NCI-H1436 treated with DMSO at 0.1 percent for 48 hours (cell line): ENCODE results near the gene CYFIP2.

Experiments used
- DNase-seq: peaks from one replicate; lab custom pipeline; 2025; lab: John Stamatoyannopoulos, UW

The CYFIP2 gene

DNA sequence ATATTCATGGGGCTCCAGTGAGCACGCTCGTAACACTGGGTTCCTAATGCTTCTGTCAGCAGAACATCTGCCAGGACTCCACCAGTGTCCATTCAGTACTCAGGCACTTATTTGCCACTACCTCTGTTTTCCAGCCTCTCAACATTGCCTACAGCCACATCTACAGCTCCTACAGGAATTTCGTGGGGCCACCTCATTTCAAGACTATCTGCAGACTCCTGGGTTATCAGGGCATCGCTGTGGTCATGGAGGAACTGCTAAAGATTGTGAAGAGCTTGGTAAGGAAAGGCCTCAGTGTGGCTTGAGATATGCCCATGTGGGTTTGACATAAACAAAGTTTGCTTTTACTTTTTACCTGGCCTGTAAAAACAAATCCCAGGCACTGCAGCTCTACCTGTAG, 92.9 kb downstream of the CYFIP2 start:
- DNase-seq, result no peak

GRCh38 chr5:157359356-157360055, 93.6 kb downstream of the CYFIP2 start:
- no peak for DNase-seq

GRCh38 chr5:157362012-157362411, 96.1 kb downstream of the CYFIP2 start:
- DNase-seq, result no peak

GRCh38 chr5:157362502-157362901, 96.6 kb downstream of the CYFIP2 start:
- no peak for DNase-seq

GRCh38 chr5:157362982-157363381, 97.1 kb downstream of the CYFIP2 start:
- DNase-seq, result no peak

DNA sequence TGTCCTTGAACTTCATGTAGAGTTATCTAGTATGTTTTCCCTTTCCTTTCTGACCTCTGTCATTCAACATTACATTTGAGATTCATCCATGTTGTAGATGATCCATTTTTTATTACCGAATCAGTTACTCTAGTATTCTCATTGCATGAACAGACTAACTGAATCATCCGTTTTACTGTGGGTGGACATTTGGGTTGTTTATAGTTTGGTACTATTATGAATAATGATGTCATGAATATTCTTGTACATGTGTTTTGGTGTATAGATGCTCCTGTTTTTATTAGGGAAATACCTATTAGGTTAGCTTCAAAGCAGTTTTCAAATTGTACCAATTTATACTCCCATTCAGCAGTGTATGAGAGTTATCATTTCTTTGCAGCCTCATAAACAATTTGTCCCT, 99.8 kb downstream of the CYFIP2 start:
- no peak for DNase-seq

DNA sequence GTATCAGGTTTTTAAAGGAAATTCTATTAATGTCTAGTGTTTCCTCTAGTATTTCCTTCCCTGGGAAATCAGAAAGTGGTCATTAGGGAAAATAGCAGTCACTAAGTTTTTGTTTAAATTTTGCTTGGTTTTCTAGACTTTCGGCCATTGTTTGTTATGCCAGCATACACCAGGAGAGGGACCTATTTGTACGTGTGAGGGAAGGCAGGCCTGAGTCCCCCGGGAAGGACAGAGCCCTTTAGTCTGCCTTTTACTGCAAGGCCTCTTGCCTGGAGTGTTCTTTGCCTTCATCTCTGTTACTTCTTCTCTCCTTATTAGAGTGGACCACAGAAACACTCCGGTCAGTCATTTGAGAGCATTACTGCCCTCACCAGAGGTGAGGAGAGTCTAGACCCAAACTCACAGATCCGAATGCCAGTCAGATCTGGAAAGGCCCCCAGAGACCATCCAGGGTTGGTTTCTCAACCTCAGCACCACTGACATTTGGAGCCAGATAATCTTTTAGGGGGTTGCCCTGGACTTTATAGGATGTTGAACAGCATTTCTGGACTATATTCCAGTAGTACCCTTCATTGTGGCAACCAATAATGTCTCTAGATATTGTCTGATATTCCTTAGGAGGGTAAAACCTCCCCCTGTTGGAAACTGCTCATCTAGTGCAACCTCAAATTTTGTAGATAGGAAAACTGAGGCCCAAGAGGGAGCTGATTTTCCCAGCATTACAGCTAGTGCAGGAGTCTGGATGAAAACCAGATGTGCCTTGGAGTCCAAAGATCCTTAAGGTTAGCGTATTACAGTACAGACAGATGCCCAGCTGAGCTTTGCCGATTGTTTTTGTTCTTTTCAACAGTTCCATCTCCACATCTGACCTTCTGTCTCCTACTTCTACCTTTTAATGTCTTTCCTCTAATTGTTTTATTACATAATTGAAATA, 101.1 kb downstream of the CYFIP2 start:
- DNase-seq, result no peak

DNA sequence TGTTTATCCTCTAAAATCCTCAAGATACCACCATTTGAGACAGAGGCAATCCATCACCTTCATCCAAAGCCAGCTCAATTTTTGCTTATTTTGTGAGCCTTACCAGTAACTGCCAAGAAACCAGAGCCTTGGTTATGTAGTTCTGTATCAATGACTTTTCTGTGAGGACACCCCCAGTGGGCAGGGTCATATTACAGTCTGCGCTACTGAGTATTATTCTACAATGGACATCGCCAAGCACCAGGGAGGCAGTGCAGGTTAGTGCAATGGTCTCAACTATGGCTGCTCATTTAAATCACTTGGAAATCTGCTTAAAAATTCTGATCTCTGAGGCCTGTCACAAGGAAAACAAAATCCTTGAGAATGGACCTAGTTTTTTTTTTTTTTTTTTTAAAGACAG, 103.6 kb downstream of the CYFIP2 start:
- no peak for DNase-seq

DNA sequence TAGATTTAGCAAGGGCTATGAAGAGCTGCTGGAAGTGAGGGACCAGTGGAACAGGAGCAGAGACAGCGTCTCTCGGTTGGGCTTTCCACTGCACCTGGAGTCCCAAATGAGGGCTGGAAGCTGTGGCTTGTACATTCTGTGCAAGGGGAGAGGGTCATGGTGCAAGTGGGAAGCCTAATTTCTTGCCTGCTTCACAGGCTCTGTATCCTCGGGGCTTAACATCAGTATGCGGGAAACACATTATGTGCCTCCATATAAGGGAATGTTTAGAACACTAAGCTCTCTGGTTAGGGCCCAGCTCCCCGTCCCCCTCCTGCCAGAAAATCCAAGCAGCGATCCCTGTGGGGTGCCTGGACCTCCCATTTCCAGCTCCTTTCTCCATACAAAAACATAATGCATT, 105.0 kb downstream of the CYFIP2 start:
- no peak for DNase-seq

DNA sequence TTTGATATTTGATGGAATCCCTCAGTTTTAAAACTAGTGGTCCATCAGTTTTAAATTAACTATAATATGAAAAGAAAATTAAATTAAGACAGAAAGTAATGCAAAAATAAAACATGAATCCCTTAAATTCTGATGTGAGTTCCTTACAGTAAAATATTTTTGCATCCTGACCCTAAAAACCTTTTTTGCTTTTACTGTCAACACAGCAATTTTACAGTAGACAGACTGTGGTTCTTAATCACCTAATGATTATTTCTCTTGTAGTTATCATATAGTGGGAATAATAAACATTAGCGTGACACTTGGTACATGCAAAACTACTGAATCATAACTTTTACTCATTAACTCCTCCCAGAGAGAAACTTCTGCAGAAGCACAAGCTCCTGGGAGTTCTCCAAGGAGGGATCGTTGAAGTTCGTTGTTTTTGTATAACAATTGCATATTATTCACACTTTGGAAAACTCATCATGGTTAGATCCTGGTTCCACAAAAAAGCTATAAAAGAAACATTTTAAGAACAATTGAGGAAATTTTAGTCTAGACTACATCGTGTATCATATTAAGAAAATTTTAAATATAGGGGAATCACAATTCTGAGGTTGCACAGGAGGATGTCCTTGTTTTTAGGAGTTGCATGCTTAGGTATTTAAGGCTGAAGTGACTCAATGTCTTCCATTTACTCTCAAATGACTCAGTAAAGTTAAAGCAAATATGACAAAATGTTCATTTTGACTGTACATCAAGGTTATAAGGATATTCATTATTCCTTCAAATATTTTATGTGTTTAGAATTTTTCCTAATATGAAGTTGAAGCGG, 105.9 kb downstream of the CYFIP2 start:
- no peak for DNase-seq

DNA sequence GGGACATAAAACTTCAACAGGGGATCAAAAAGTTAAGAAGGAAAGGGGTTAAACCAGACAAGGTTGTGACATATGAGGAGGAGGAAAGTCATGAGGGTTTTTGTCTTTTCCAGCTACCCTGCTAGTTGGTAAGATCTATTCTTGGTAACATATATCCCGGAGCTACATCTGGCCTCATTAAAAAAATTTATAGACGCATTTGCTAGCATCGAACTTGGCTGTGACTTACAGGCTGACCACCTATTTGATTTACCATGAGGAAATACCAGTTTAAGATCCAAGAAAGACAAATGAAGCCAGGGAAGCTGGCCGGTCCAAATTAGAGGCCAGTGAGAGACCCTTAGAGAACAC, 106.5 kb downstream of the CYFIP2 start:
- DNase-seq, result no peak

GRCh38 chr5:157378509-157378908, 112.6 kb downstream of the CYFIP2 start:
- no peak for DNase-seq

DNA sequence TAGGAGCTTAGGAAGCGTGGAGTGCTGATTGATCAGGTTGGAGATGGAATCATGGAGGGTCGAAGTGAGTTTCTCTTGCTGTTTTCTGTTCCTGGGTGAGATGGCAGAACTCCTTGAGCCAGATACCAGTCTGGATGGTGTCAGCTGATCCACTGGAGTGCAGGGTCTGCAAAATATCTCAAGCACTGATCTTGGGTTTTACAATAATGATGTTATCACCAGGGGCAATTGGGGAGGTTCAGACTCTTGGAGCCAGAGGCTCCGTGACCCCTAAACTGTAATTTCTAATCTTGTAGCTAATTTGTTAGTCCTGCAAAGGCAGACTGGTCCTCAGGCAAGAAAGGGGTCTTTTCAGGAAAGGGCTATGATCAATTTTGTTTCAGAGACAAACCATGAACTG, 114.1 kb downstream of the CYFIP2 start:
- no peak for DNase-seq

GRCh38 chr5:157381746-157382145, 115.8 kb downstream of the CYFIP2 start:
- no peak for DNase-seq

DNA sequence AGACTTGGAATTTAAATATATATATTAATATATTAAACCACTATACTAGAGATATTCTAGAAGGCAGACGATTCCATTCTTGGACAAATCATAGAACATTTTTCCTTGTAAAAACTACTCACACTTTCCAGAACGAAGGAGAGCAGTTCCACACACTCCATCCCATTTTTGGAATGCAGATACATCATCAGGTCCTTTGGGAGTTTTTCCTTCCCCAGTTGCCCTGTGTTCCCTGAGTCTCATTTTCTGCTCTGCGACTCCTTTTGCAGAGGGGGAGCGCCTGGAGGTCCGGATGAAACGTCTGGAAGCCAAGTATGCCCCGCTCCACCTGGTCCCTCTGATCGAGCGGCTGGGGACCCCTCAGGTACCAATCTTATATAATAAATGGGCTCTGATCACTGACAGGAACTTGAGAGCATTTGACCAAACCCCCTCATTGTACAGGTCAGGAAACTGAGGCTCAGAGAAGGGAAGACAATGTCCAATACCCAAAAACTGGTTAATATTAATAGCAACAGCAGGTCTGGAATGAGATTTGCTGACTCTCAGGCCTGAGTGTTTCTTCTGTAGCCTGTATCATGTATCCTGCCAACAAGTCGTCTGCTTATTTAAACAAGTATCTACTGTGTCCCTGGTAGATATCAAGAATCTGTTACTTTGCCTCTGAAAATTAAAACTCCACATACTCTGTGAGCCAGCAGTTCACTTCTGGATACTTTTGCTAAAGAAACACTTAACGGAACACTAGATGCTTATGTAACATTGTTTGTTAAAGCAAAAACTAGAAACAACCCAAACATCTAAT, 117.3 kb downstream of the CYFIP2 start:
- DNase-seq, result no peak

DNA sequence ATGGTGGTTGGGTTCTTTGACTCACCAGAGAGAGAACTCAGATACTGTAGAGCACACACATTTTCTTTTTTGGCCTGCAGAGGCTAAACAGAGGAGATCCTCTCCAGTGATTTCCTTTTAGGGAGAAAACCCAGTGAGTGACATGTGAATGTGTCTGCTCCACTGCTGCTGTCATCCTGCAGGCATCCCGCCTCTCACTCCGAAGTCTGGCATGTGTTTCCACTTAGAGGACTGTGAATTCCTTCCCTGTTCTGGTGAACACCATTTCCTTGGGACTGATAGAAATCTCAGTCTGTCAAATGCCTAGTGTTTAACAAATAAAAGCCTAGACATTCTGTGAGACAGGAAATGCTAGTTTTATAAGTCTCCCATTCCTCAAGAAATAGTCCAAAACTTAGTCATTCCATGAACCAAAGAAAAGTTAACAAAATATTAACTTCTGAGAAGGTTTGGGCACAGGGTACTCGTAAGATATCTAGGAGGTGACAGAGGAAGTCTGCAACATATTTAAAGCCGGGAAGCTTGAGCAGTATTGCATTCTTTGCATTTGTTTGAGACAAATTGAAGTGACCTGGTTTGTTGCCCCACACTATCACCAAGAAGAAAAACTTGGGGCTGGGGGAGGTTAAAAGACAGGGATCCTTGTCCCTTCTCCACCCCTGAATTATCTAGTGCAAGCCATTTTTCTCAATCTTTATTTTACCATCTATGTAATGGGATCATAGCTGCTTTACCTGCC, 119.2 kb downstream of the CYFIP2 start:
- DNase-seq, result no peak

GRCh38 chr5:157387041-157387563, 121.2 kb downstream of the CYFIP2 start:
- no peak for DNase-seq

DNA sequence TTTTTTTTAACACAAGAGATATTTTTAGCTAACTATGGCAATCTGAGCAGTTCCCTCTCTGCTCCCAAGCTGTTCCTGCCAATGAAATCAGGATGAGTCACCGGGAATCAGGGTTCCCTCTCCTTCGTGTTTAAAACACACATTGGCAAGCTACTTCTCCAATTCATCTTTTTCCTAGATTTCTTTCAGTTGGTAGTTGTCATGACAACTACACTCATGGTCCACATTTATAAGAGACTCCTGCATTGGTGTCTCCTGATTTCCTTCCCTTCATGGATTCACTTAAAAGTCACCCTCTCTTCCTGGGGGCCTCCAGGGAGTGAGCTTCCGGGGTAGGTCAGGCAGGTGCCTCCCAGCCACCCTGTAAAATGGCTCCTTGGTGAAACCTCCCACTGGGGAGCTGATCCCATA, 121.8 kb downstream of the CYFIP2 start:
- no peak for DNase-seq

DNA sequence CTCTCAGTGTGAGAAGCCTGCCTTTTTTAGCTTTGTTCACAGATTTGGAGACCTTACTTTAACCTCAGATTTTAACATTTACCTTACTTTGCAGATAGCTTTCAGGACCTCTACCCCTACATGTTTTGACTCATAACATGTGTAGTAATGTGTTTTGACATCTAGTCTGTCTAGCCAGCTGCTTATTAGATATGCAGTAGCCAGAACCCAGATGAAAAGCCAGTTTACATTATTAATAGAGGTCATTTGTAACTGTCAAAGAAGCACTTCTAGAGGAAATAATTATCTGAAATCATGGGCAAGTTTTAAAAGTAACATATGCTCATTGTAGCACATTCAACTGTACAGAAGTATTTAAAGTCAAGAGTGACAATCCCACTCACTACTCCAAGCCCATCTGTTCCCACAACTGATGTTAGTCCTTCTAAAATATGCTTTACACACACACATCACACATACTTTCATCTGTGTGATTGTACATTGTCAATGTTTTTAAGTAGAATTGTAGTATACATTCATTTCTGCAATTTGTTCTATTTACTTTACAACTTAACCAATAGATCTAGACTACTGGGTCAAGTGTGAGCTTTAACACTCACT, 122.3 kb downstream of the CYFIP2 start:
- no peak for DNase-seq

- no peak for DNase-seq
These were observed 123.2 kb downstream of the CYFIP2 start for GRCh38 chr5:157389103-157389502.
